Endothelial cell of umbilical vein (primary cell): Measurements from ENCODE around the gene DHX36. TPM values are rescaled to one million over a fixed set of nuclear protein-coding genes. Genes with fewer than 3 reads are reported as not detected.

Experiments
- BruUV-seq: library from RNA; stranded (reverse); fragments of 400-500 nt; replicated peaks from 2 replicates; lab custom pipeline; 2021; lab: Mats Ljungman, UMichigan
- CTCF ChIA-PET: fragments of 300-600, 350-600 bp; sonication (Branson Sonifier 250); formaldehyde crosslinking; loops from one replicate; lab custom pipeline; 2021; ENCODE audit warnings: antibody characterized with exemption, inconsistent platforms; lab: Charles Lee
- POLR2A ChIA-PET: fragments of 300-600, 350-600 bp; sonication (Branson Sonifier 250); formaldehyde crosslinking; loops from one replicate; lab custom pipeline; 2021; ENCODE audit warnings: antibody characterized with exemption, inconsistent platforms; lab: Charles Lee
- DNase-seq: peaks from one replicate; pipeline ENCODE4 v3.0.0-alpha.2; 2011; ENCODE audit warnings: low read depth, low spot score
- FAIRE-seq: peaks from 2 replicates; lab custom pipeline; 2011; peaks lifted over from hg19 to GRCh38; lab: Jason Lieb, UNC
- H2AFZ ChIP-seq: 2 replicates; pipeline ENCODE4 v1.6.0; 2012; ENCODE audit warnings: low read depth, low read length, control low read depth, inconsistent platforms
- H3K27ac ChIP-seq: 2 replicates; pipeline ENCODE4 v1.5.1; 2011; ENCODE audit warnings: low read depth, mild to moderate bottlenecking, control low read depth, low read length, moderate library complexity; ENCODE audit not compliant: insufficient read depth
- H3K27me3 ChIP-seq, 2 experiments: 2 replicates each; pipeline versions ENCODE4 v1.6.0 to v1.6.1; 2011; ENCODE audit warnings: low read length in 2 of 2, mixed read lengths in 1 of 2; ENCODE audit not compliant: control insufficient read depth in 2 of 2, insufficient read depth in 2 of 2
- H3K36me3 ChIP-seq, 2 experiments: 2 replicates in 1 of 2; 3 replicates in 1 of 2; pipeline ENCODE4 v1.5.1; 2011; ENCODE audit warnings: low read length in 2 of 2, mild to moderate bottlenecking in 1 of 2, moderate library complexity in 1 of 2; ENCODE audit not compliant: control insufficient read depth in 2 of 2, insufficient read depth in 2 of 2; ENCODE audit errors: extremely low read depth in 1 of 2
- H3K4me1 ChIP-seq: 3 replicates; pipeline ENCODE4 v1.5.1; 2011; ENCODE audit warnings: mild to moderate bottlenecking, low read length; ENCODE audit not compliant: control insufficient read depth, insufficient read depth; ENCODE audit errors: extremely low read depth
- H3K4me2 ChIP-seq: 2 replicates; pipeline ENCODE4 v1.6.1; 2011; ENCODE audit warnings: low read length, control low read depth, mixed read lengths; ENCODE audit not compliant: insufficient read depth
- H3K4me3 ChIP-seq, 3 experiments: fragments of 200-600 bp in 1 of 3; sonication (generic), shearing (Covaris generic) in 1 of 3; replicated peaks in 1 of 3; 2 replicates each; pipeline ENCODE4 v1.5.1; 2011 to 2016; ENCODE audit warnings: control low read depth in 3 of 3, low read length in 3 of 3, mild to moderate bottlenecking in 2 of 3, inconsistent platforms in 1 of 3, low read depth in 1 of 3, moderate library complexity in 1 of 3; ENCODE audit not compliant: insufficient read depth in 1 of 3
- H3K79me2 ChIP-seq: 2 replicates; pipeline ENCODE4 v1.6.0; 2012; ENCODE audit warnings: low read length, inconsistent platforms; ENCODE audit not compliant: control insufficient read depth, insufficient read depth
- H3K9ac ChIP-seq: replicated peaks from 2 replicates; pipeline ENCODE3; 2011; ENCODE audit warnings: low read length, control low read depth; ENCODE audit not compliant: insufficient read depth; ENCODE audit errors: extremely low read depth
- H3K9me1 ChIP-seq: replicated peaks from 3 replicates; pipeline ENCODE4 v1.6.0; 2011; ENCODE audit warnings: mild to moderate bottlenecking, low read length; ENCODE audit not compliant: control insufficient read depth, insufficient read depth; ENCODE audit errors: extremely low read depth
- H3K9me3 ChIP-seq: replicated peaks from 2 replicates; pipeline ENCODE4 v1.5.1; 2012; ENCODE audit warnings: low read length, inconsistent platforms; ENCODE audit not compliant: control insufficient read depth, insufficient read depth
- H4K20me1 ChIP-seq: replicated peaks from 2 replicates; pipeline ENCODE3; 2011; ENCODE audit warnings: mild to moderate bottlenecking, low read length; ENCODE audit not compliant: control insufficient read depth, insufficient read depth; ENCODE audit errors: extremely low read depth
- CTCF ChIP-seq, 2 donors: IDR thresholded peaks; 1 replicate in 1 of 2; 2 replicates in 1 of 2; pipeline ENCODE4 v1.5.1; 2011; ENCODE audit warnings: low read length in 2 of 2, mild to moderate bottlenecking in 2 of 2, moderate library complexity in 2 of 2, control low read depth in 1 of 2, inconsistent platforms in 1 of 2, low read depth in 1 of 2; ENCODE audit not compliant: insufficient read depth in 1 of 2; ENCODE audit errors: extremely low read depth in 1 of 2
- EZH2 ChIP-seq: IDR thresholded peaks from 2 replicates; pipeline ENCODE4 v1.6.1; 2012; ENCODE audit warnings: borderline replicate concordance, low read depth, mild to moderate bottlenecking, moderate library complexity, low read length, inconsistent platforms; ENCODE audit not compliant: severe bottlenecking
- FOS ChIP-seq: IDR thresholded peaks from 2 replicates; pipeline ENCODE4 v1.6.1; 2011; ENCODE audit warnings: mild to moderate bottlenecking, low read length, moderate library complexity, borderline replicate concordance; ENCODE audit not compliant: insufficient read depth
- GATA2 ChIP-seq: IDR thresholded peaks from 2 replicates; pipeline ENCODE4 v1.7.0; 2011; ENCODE audit warnings: low read depth, mild to moderate bottlenecking, moderate library complexity, mixed read lengths, low read length; ENCODE audit not compliant: insufficient read length, insufficient read depth
- JUN ChIP-seq: IDR thresholded peaks from 2 replicates; pipeline ENCODE4 v1.6.1; 2011; ENCODE audit warnings: borderline replicate concordance, low read depth; ENCODE audit not compliant: insufficient read length, insufficient read depth
- MAX ChIP-seq: IDR thresholded peaks from 2 replicates; pipeline ENCODE4 v1.6.1; 2011; ENCODE audit not compliant: insufficient read depth, insufficient read length
- MYC ChIP-seq: IDR thresholded peaks from one replicate; pipeline ENCODE4 v1.6.1; 2011; ENCODE audit warnings: mild to moderate bottlenecking, low read depth, low read length
- POLR2A ChIP-seq: IDR thresholded peaks from 2 replicates; pipeline ENCODE4 v1.6.1; 2012; ENCODE audit warnings: low read depth, mild to moderate bottlenecking, control low read depth, low read length
- POLR2AphosphoS5 ChIP-seq: IDR thresholded peaks from 2 replicates; pipeline ENCODE4 v1.6.1; 2012; ENCODE audit warnings: low read depth, mild to moderate bottlenecking, control low read depth, low read length, moderate library complexity; ENCODE audit not compliant: insufficient read depth
- dilution Hi-C: fragments of 300-500 bp; cut with MboI; formaldehyde crosslinking; loops from one replicate; pipeline ENCODE4 v1.15.0; 2019; ENCODE audit warnings: low sequenced_read_pairs; ENCODE audit not compliant: extremely low pct_ligation_motif_present
- intact Hi-C: fragments of 100-400 bp; cut with micrococcal nuclease; formaldehyde crosslinking; loops from one replicate; pipeline ENCODE4 v1.10.0; 2022
- polyA plus RNA-seq, 4 experiments: library from polyadenylated mRNA; depleted of rRNA in 3 of 4; stranded (reverse) in 3 of 4; unstranded in 1 of 4; fragments of >200 nt; gene quantifications; 2 replicates each; pipeline versions ENCODE4 v1.2.1 to v1.2.3, GENCODE V29; 2011 to 2012; ENCODE audit warnings: missing spikeins in 1 of 4
- total RNA-seq: library from RNA; stranded (reverse); gene quantifications from 2 replicates; pipeline ENCODE4 v1.2.3, GENCODE V29; 2021

Gene DHX36
- total and polyA plus RNA-seq, 2 donors (not counting 3 experiments of a cell fraction or from before 2014, with no cell fraction given): 19.6 to 52.7 TPM

GRCh38 chr3:154236331-154236730 lies 88.0 kb downstream of the DHX36 start:
- H3K4me3 ChIP-seq: no peak overlapping the region
- POLR2A ChIA-PET: no interaction called here
- H3K9ac ChIP-seq: no peak overlapping the region
- CTCF ChIA-PET: interaction anchor here (1.0 to 1.8 kb wide), 3 partner anchors 12 to 17 kb away, joined by 3 to 6 read pairs (median 4); no protein-coding TSS in a partner anchor
- no peaks in the 10 kb centered on the region for H3K36me3 ChIP-seq
- BruUV-seq: no TSS peak
- dilution Hi-C loops (no loop called here), intact Hi-C loops (no loop called here)
- H2AFZ ChIP-seq: no peak overlapping the region
- no peaks in the 10 kb centered on the region for H4K20me1 ChIP-seq
- H3K9me3 ChIP-seq: no peaks in the 10 kb centered on the region
- peak overlapping the region; percentile 19 for H3K4me2 ChIP-seq
- H3K79me2 ChIP-seq: no peaks in the 10 kb centered on the region
- no peaks in the 10 kb centered on the region for H3K9me1 ChIP-seq
- H3K27me3 ChIP-seq: no peaks in the 10 kb centered on the region
- no peak overlapping the region for H3K27ac ChIP-seq
- FAIRE-seq (no peak), DNase-seq (peak; percentile 61)
- TF ChIP-seq GATA2 (no peak), POLR2AphosphoS5 (no peak), EZH2 (no peak), FOS (no peak), POLR2A (no peak), CTCF (IDR thresholded peaks at IDR 0.05; ENCODE audit: extremely low read depth in 1 of 2, insufficient read depth in 1 of 2, low read depth in 1 of 2, low read length in 2 of 2) (no peak), MAX (no peak), JUN (no peak), MYC (no peak)
- no peaks in the 10 kb centered on the region for H3K4me1 ChIP-seq
